Nucleus accumbens (tissue), 56 donors: Measurements from ENCODE around the gene HSD11B1L.
A peak's percentile ranks its signal among the peaks of the same experiment; 100 is the strongest.
"Not testable (repeated sequence)": the region's sequence is repeated elsewhere in the genome, so short reads cannot be mapped to it uniquely, and the experiment has no call there.

ENCODE experiments used
- DNase-seq, 56 donors: peaks; one replicate each; lab custom pipeline; 2025; lab: John Stamatoyannopoulos, UW

Gene HSD11B1L

GRCh38 chr19:5719961-5720790 lies 39.3 kb downstream of the HSD11B1L start, which contains the start of the genes CATSPERD and LONP1:
CATSPERD (plus strand) TSS chr19:5720637; CDS start chr19:5720738, 101 bp downstream.
LONP1 (minus strand) TSS chr19:5720146; CDS start chr19:5720132, 14 bp downstream.
- peak; percentile 65 to 100 (median 98) for DNase-seq

GRCh38 chr19:5727453-5728050 lies 46.7 kb downstream of the HSD11B1L start:
- no peak for DNase-seq

- not testable (repeated sequence) for DNase-seq
These were observed 52.3 kb downstream of the HSD11B1L start for GRCh38 chr19:5733172-5733571.
